Vagina (tissue), 2 donors: Measurements from ENCODE around the gene PCBP3.
"Not testable (repeated sequence)": the region's sequence is repeated elsewhere in the genome, so short reads cannot be mapped to it uniquely, and the experiment has no call there.

Experiments used
- CTCF ChIP-seq, 3 experiments: fragments of 450-650 bp in 2 of 3; fragments of 200-600 bp in 1 of 3; sonication (generic) in 1 of 3; IDR thresholded peaks; one replicate each; pipeline ENCODE4 v1.5.1; 2017 to 2019; ENCODE audit warnings: antibody characterized with exemption in 3 of 3, mild to moderate bottlenecking in 2 of 3, moderate library complexity in 2 of 3
- POLR2A ChIP-seq, 2 donors: fragments of 450-650 bp; IDR thresholded peaks; one replicate each; pipeline ENCODE4 v1.6.1; 2017; ENCODE audit warnings: antibody characterized with exemption in 2 of 2, mild to moderate bottlenecking in 2 of 2, moderate library complexity in 2 of 2
- POLR2AphosphoS5 ChIP-seq, 2 donors: sonication (generic); formaldehyde crosslinking; IDR thresholded peaks; one replicate each; pipeline ENCODE4 v1.9.0; 2017; ENCODE audit warnings: antibody characterized with exemption in 2 of 2, mild to moderate bottlenecking in 2 of 2, low read depth in 1 of 2; ENCODE audit not compliant: insufficient read depth in 1 of 2

DNA sequence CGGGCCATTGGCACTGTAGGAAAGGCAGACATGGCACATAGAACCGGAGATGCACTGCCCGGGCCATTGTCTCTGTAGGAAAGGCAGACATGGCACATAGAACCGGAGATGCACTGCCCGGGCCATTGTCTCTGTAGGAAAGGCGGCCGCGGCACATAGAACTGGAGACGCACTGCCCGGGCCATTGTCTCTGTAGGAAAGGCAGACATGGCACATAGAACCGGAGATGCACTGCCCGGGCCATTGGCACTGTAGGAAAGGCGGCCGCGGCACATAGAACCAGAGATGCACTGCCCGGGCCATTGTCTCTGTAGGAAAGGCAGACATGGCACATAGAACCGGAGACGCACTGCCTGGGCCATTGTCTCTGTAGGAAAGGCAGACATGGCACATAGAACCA is 252.9 kb downstream of the PCBP3 start:
- not testable (repeated sequence) for TF ChIP-seq CTCF (IDR thresholded peaks at IDR 0.05); POLR2A (IDR thresholded peaks at IDR 0.05); POLR2AphosphoS5 (IDR thresholded peaks at IDR 0.05; ENCODE audit: insufficient read depth in 1 of 2, low read depth in 1 of 2)
